HepG2 (cell line): Measurements from ENCODE around the gene MRPL58. TPM values are rescaled to one million over a fixed set of nuclear protein-coding genes. Genes with fewer than 3 reads are reported as not detected.

Source experiments
- ATAC-seq: fragments of 200-7000 bp; cut with Tn5 transposase; 3 replicates; pipeline ENCODE4 v1.9.1; 2020; ENCODE audit warnings: mild to moderate bottlenecking, moderate library complexity
- BruUV-seq: library from RNA; stranded (reverse); fragments of 400-500 nt; replicated peaks from 2 replicates; lab custom pipeline; 2021; lab: Mats Ljungman, UMichigan
- CTCF ChIA-PET: fragments of 300-600 bp; formaldehyde crosslinking; extraction: SDS; loops from one replicate; lab custom pipeline; 2021; ENCODE audit warnings: low total read pairs, inconsistent platforms, low intra/inter-chr PET ratio; lab: Yijun Ruan, JAX
- POLR2A ChIA-PET: fragments of 350-600 bp; sonication (Branson Sonifier 250); formaldehyde crosslinking; loops from one replicate; lab custom pipeline; 2020; ENCODE audit warnings: antibody characterized with exemption, inconsistent platforms; lab: Yijun Ruan, JAX
- DNase-seq: peaks from one replicate; pipeline ENCODE4 v3.0.0-alpha.2; 2015; ENCODE audit warnings: low spot score
- FAIRE-seq: peaks from 3 replicates; lab custom pipeline; 2011; peaks lifted over from hg19 to GRCh38; lab: Jason Lieb, UNC
- H2AFZ ChIP-seq: one replicate; pipeline ENCODE4 v1.6.1; 2011; ENCODE audit warnings: low read length, inconsistent platforms
- H3K27ac ChIP-seq: fragments of 300-600 bp; 3 replicates; pipeline ENCODE4 v1.8.0; 2011; ENCODE audit warnings: mixed run types, mild to moderate bottlenecking, mixed read lengths, low read length, inconsistent platforms; ENCODE audit not compliant: insufficient read depth; ENCODE audit errors: extremely low read length
- H3K27me3 ChIP-seq, 2 experiments: fragments of 200-600 bp in 1 of 2; 2 replicates in 1 of 2; 3 replicates in 1 of 2; pipeline versions ENCODE4 v1.6.0 to v1.8.0; 2011; ENCODE audit warnings: low read length in 2 of 2, mild to moderate bottlenecking in 2 of 2, moderate library complexity in 2 of 2, inconsistent platforms in 1 of 2; ENCODE audit not compliant: insufficient read depth in 2 of 2, control insufficient read depth in 1 of 2
- H3K36me3 ChIP-seq, 2 experiments: fragments of 200-600 bp in 1 of 2; replicated peaks in 1 of 2; 2 replicates in 1 of 2; 3 replicates in 1 of 2; pipeline versions ENCODE4 v1.5.1 to v1.8.0; 2011; ENCODE audit warnings: low read length in 2 of 2, inconsistent platforms in 1 of 2; ENCODE audit not compliant: insufficient read depth in 2 of 2, control insufficient read depth in 1 of 2
- H3K4me1 ChIP-seq: 2 replicates; pipeline ENCODE4 v1.5.1; 2012; ENCODE audit warnings: low read length, inconsistent platforms; ENCODE audit not compliant: insufficient read depth
- H3K4me2 ChIP-seq: 2 replicates; pipeline ENCODE4 v1.6.0; 2011; ENCODE audit warnings: low read depth, low read length, inconsistent platforms
- H3K4me3 ChIP-seq, 3 experiments: fragments of 200-600 bp in 1 of 3; sonication (generic), shearing (Covaris generic) in 1 of 3; replicated peaks in 1 of 3; 2 replicates each; pipeline ENCODE4 v1.5.1; 2011 to 2016; ENCODE audit warnings: low read length in 3 of 3, inconsistent platforms in 2 of 3, low read depth in 2 of 3, mild to moderate bottlenecking in 2 of 3, control low read depth in 1 of 3, mixed read lengths in 1 of 3; ENCODE audit not compliant: insufficient read depth in 1 of 3
- H3K79me2 ChIP-seq: one replicate; pipeline ENCODE4 v1.6.1; 2011; ENCODE audit warnings: low read length, inconsistent platforms; ENCODE audit not compliant: insufficient read depth
- H3K9ac ChIP-seq: 2 replicates; pipeline ENCODE4 v1.6.0; 2011; ENCODE audit warnings: mild to moderate bottlenecking, low read depth, low read length, inconsistent platforms; ENCODE audit not compliant: insufficient read depth
- H3K9me3 ChIP-seq: 2 replicates; pipeline ENCODE4 v1.5.1; 2012; ENCODE audit warnings: mild to moderate bottlenecking, low read length
- H4K20me1 ChIP-seq: 2 replicates; pipeline ENCODE4 v1.6.0; 2011; ENCODE audit warnings: inconsistent platforms, mild to moderate bottlenecking, low read length, moderate library complexity; ENCODE audit not compliant: insufficient read depth
- ARNT ChIP-seq: fragments of 450-650 bp; IDR thresholded peaks from 2 replicates; pipeline ENCODE4 v1.6.1; 2017
- CENPX ChIP-seq: sonication (generic); formaldehyde crosslinking; IDR thresholded peaks from 2 replicates; pipeline ENCODE4 v1.9.0; 2021; ENCODE audit warnings: mild to moderate bottlenecking, missing genetic modification reagents, moderate library complexity
- CREB1 ChIP-seq, 2 experiments: fragments of 450-650 bp in 1 of 2; IDR thresholded peaks; 2 replicates each; pipeline ENCODE4 v1.6.1; 2016 to 2017; ENCODE audit warnings: control low read depth in 1 of 2, mild to moderate bottlenecking in 1 of 2, missing compliant biosample characterization in 1 of 2, missing genetic modification characterization in 1 of 2
- FOXA1 ChIP-seq, 2 experiments: fragments of 450-650 bp in 1 of 2; sonication (generic) in 1 of 2; formaldehyde crosslinking in 1 of 2; IDR thresholded peaks; 2 replicates each; pipeline versions ENCODE4 v1.4.0 to v1.6.1; 2016 to 2020; ENCODE audit warnings: missing genetic modification reagents in 1 of 2
- FOXO1 ChIP-seq: sonication (generic); formaldehyde crosslinking; IDR thresholded peaks from 2 replicates; pipeline ENCODE4 v1.4.0; 2020; ENCODE audit warnings: missing genetic modification reagents
- MBNL3 ChIP-seq: fragments of 250-450 bp; sonication (Bioruptor Pico); conservative IDR thresholded peaks from 2 replicates; pipeline ENCODE4 v1.8.0; 2022; ENCODE audit warnings: mild to moderate bottlenecking, inconsistent platforms
- MYC ChIP-seq: sonication (generic); formaldehyde crosslinking; IDR thresholded peaks from 2 replicates; pipeline ENCODE4 v1.9.0; 2021; ENCODE audit warnings: missing genetic modification reagents, borderline replicate concordance
- NCOA1 ChIP-seq: sonication (generic); formaldehyde crosslinking; IDR thresholded peaks from 2 replicates; pipeline ENCODE4 v1.9.0; 2021; ENCODE audit warnings: missing genetic modification reagents
- NCOA5 ChIP-seq: sonication (generic); formaldehyde crosslinking; IDR thresholded peaks from 2 replicates; pipeline ENCODE4 v1.4.0; 2020; ENCODE audit warnings: missing genetic modification reagents
- PAX8 ChIP-seq: sonication (generic); formaldehyde crosslinking; IDR thresholded peaks from 2 replicates; pipeline ENCODE4 v1.8.0; 2022; ENCODE audit warnings: mild to moderate bottlenecking, missing genetic modification reagents, borderline replicate concordance
- RARA ChIP-seq: IDR thresholded peaks from 2 replicates; pipeline ENCODE4 v1.6.1; 2016; ENCODE audit warnings: missing genetic modification reagents, missing compliant biosample characterization
- RFX3 ChIP-seq: IDR thresholded peaks from 2 replicates; pipeline ENCODE4 v1.6.1; 2016; ENCODE audit warnings: missing biosample characterization, missing genetic modification reagents
- TOE1 ChIP-seq: sonication (generic); formaldehyde crosslinking; IDR thresholded peaks from 2 replicates; pipeline ENCODE4 v1.4.0; 2020; ENCODE audit warnings: mild to moderate bottlenecking, missing genetic modification reagents
- ZNF329 ChIP-seq: sonication (generic); formaldehyde crosslinking; IDR thresholded peaks from 2 replicates; pipeline ENCODE4 v1.9.0; 2021; ENCODE audit warnings: low read depth, mild to moderate bottlenecking, missing genetic modification reagents
- ZNF350 ChIP-seq: sonication (generic); formaldehyde crosslinking; IDR thresholded peaks from 2 replicates; pipeline ENCODE4 v1.4.0; 2020; ENCODE audit warnings: mild to moderate bottlenecking, low read depth, missing genetic modification reagents, borderline replicate concordance
- ZNF546 ChIP-seq: sonication (generic); formaldehyde crosslinking; conservative IDR thresholded peaks from 2 replicates; pipeline ENCODE4 v1.8.1; 2023; ENCODE audit warnings: mild to moderate bottlenecking, missing genetic modification reagents
- ZNF660 ChIP-seq: sonication (generic); formaldehyde crosslinking; IDR thresholded peaks from 2 replicates; pipeline ENCODE4 v1.5.1; 2020; ENCODE audit warnings: mild to moderate bottlenecking, low read depth, missing genetic modification reagents, borderline replicate concordance
- WGBS: methylation state at CpG from one replicate; pipeline ENCODE4 v1.1.6; 2017; ENCODE audit warnings: low lambda C conversion rate; 5-methylcytosine and 5-hydroxymethylcytosine counted together
- in situ Hi-C: cut with HindIII; loops from 2 replicates; pipeline ENCODE4 v1.10.0; 2017; ENCODE audit warnings: low pct_unique_long_range_greater_than_20kb; ENCODE audit not compliant: extremely low pct_ligation_motif_present
- intact Hi-C: fragments of 100-400 bp; cut with micrococcal nuclease; formaldehyde crosslinking; loops from one replicate; pipeline ENCODE4 v1.10.0; 2022; ENCODE audit not compliant: unreplicated experiment
- polyA plus RNA-seq, 8 experiments: library from polyadenylated mRNA; depleted of rRNA in 3 of 8; stranded (reverse) in 7 of 8; unstranded in 1 of 8; fragments of >200 nt; fragmentation: Illumina TruSeq in 4 of 8; extraction: Trizol in 4 of 8; gene quantifications; 2 replicates each; pipeline versions ENCODE4 v1.2.1 to v1.2.3, GENCODE V29; 2011 to 2016; ENCODE audit warnings: low read depth in 4 of 8, missing spikeins in 1 of 8, mixed read lengths in 1 of 8; ENCODE audit not compliant: insufficient read depth in 1 of 8
- total RNA-seq, 5 experiments: library from RNA; depleted of rRNA; stranded (reverse); fragments of >200 nt; fragmentation: Illumina TruSeq; extraction: Trizol; gene quantifications; 2 replicates each; pipeline ENCODE4 v1.2.3, GENCODE V29; 2016; ENCODE audit warnings: low read depth in 1 of 5
- TF ChIP-seq, protein P1 (sequence below): sonication (generic); formaldehyde crosslinking; IDR thresholded peaks from 2 replicates; pipeline ENCODE4 v1.5.0; 2020; ENCODE audit warnings: missing genetic modification reagents, mild to moderate bottlenecking, borderline replicate concordance
- TF ChIP-seq, protein P2 (sequence below): sonication (generic); formaldehyde crosslinking; IDR thresholded peaks from 2 replicates; pipeline ENCODE4 v1.5.1; 2020; ENCODE audit warnings: mild to moderate bottlenecking, missing genetic modification reagents, borderline replicate concordance
- TF ChIP-seq, protein P3 (sequence below): sonication (generic); formaldehyde crosslinking; IDR thresholded peaks from 2 replicates; pipeline ENCODE4 v1.4.0; 2020; ENCODE audit warnings: mild to moderate bottlenecking, missing genetic modification reagents

Gene MRPL58
- total and polyA plus RNA-seq, 2 of the 13 experiments (the other 11 are each of a cell fraction or from before 2014, with no cell fraction given) = 44.9 to 68.9 TPM

GRCh38 chr17:75061055-75061438, 48.6 kb downstream of the MRPL58 start:
- Histone ChIP-seq H2AFZ (no peak overlapping the region), H3K4me1 (peaks cover 5% of the 10 kb centered on the region; the same call in 1 of the 2 replicates), H3K36me3 (peaks cover 27 to 59% of the 10 kb centered on the region in 2 experiments), H3K9ac (no peak overlapping the region), H3K9me3 (no peaks in the 10 kb centered on the region), H3K4me2 (no peak overlapping the region), H3K27me3 (no peaks in the 10 kb centered on the region), H3K79me2 (no peaks in the 10 kb centered on the region), H3K27ac (no peak overlapping the region), H4K20me1 (no peaks in the 10 kb centered on the region), H3K4me3 (no peak overlapping the region)
- ChIA-PET CTCF (interaction anchor here (1.9 kb wide), 1 partner anchor 70 kb away, joined by 6 read pairs; no protein-coding TSS in a partner anchor), POLR2A (interaction anchor here (1.0 to 1.6 kb wide), 4 partner anchors 16 to 94 kb away, joined by 3 read pairs; partner anchors contain the start of gene JPT1)
- WGBS = 98% methylated on average over 10 of the region's 10 CpGs
- in situ Hi-C loops (no loop called here), intact Hi-C loops (no loop called here)
- TF ChIP-seq RARA (CRISPR knock-in tag) (no peak), NCOA5 (no peak), ZNF350 (no peak), PAX8 (CRISPR knock-in tag) (no peak), TOE1 (no peak), FOXO1 (CRISPR knock-in tag) (no peak), CREB1 (IDR thresholded peaks at IDR 0.05) (no peak), CREB1 (CRISPR knock-in tag; IDR thresholded peaks at IDR 0.05) (no peak), FOXA1 (IDR thresholded peaks at IDR 0.05) (no peak), FOXA1 (CRISPR knock-in tag; IDR thresholded peaks at IDR 0.05) (no peak), ZNF660 (no peak), MYC (CRISPR knock-in tag) (no peak), CENPX (CRISPR knock-in tag) (no peak), ZNF546 (CRISPR knock-in tag) (no peak), ARNT (no peak), RFX3 (CRISPR knock-in tag) (no peak), ZNF329 (CRISPR knock-in tag) (no peak), MBNL3 (no peak), NCOA1 (no peak)
- TF ChIP-seq, protein P1, sequence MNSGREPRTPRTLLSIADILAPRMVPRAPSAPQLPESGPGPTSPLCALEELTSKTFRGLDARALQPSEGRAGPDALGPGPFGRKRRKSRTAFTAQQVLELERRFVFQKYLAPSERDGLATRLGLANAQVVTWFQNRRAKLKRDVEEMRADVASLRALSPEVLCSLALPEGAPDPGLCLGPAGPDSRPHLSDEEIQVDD (CRISPR knock-in tag) = no peak
- TF ChIP-seq, protein P2, sequence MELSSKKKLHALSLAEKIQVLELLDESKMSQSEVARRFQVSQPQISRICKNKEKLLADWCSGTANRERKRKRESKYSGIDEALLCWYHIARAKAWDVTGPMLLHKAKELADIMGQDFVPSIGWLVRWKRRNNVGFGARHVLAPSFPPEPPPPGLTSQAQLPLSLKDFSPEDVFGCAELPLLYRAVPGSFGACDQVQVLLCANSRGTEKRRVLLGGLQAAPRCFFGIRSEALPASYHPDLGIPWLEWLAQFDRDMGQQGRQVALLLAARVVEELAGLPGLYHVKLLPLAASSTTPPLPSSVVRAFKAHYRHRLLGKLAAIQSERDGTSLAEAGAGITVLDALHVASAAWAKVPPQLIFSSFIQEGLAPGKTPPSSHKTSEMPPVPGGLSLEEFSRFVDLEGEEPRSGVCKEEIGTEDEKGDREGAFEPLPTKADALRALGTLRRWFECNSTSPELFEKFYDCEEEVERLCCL (CRISPR knock-in tag) = no peak
- TF ChIP-seq, protein P3, sequence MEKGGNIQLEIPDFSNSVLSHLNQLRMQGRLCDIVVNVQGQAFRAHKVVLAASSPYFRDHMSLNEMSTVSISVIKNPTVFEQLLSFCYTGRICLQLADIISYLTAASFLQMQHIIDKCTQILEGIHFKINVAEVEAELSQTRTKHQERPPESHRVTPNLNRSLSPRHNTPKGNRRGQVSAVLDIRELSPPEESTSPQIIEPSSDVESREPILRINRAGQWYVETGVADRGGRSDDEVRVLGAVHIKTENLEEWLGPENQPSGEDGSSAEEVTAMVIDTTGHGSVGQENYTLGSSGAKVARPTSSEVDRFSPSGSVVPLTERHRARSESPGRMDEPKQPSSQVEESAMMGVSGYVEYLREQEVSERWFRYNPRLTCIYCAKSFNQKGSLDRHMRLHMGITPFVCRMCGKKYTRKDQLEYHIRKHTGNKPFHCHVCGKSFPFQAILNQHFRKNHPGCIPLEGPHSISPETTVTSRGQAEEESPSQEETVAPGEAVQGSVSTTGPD = no peak
- BruUV-seq = no TSS peak
- no peak for DNase-seq
- no peak for ATAC-seq
- FAIRE-seq = no peak
